Osteocyte (in vitro differentiated cells): Measurements from ENCODE around the gene TMEM255A. TPM values are rescaled to one million over a fixed set of nuclear protein-coding genes. Genes with fewer than 3 reads are reported as not detected.

ENCODE experiments used
- DNase-seq: peaks from one replicate; pipeline ENCODE4 v3.0.0; 2021; ENCODE audit warnings: mixed read lengths; ENCODE audit not compliant: unreplicated experiment; ENCODE audit errors: extremely low spot score
- H3K27ac Mint-ChIP-seq: one replicate; pipeline ENCODE4 v1.8.0; 2021; ENCODE audit warnings: mild to moderate bottlenecking, mixed read lengths; ENCODE audit not compliant: unreplicated experiment
- H3K27me3 Mint-ChIP-seq: one replicate; pipeline ENCODE4 v1.8.0; 2021; ENCODE audit warnings: mixed read lengths; ENCODE audit not compliant: unreplicated experiment
- H3K36me3 Mint-ChIP-seq: one replicate; pipeline ENCODE4 v1.8.0; 2021; ENCODE audit warnings: mixed read lengths; ENCODE audit not compliant: unreplicated experiment
- H3K4me1 Mint-ChIP-seq: one replicate; pipeline ENCODE4 v1.8.0; 2021; ENCODE audit warnings: mixed read lengths; ENCODE audit not compliant: unreplicated experiment
- H3K4me3 Mint-ChIP-seq: one replicate; pipeline ENCODE4 v1.8.0; 2021; ENCODE audit warnings: mild to moderate bottlenecking, moderate library complexity, mixed read lengths; ENCODE audit not compliant: unreplicated experiment
- H3K9me3 Mint-ChIP-seq: one replicate; pipeline ENCODE4 v1.8.0; 2021; ENCODE audit warnings: mixed read lengths; ENCODE audit not compliant: unreplicated experiment
- CTCF ChIP-seq: fragments of 200-600 bp; sonication (generic); IDR thresholded peaks from 2 replicates; pipeline ENCODE4 v1.5.0; 2021; ENCODE audit warnings: antibody characterized with exemption, mild to moderate bottlenecking, moderate library complexity
- total RNA-seq: library from RNA; stranded (reverse); gene quantifications from 2 replicates; pipeline ENCODE4 v1.2.1, GENCODE V29; 2021

The TMEM255A gene
- total RNA-seq, 1 donor from 2014 or later = 0.16 TPM

DNA sequence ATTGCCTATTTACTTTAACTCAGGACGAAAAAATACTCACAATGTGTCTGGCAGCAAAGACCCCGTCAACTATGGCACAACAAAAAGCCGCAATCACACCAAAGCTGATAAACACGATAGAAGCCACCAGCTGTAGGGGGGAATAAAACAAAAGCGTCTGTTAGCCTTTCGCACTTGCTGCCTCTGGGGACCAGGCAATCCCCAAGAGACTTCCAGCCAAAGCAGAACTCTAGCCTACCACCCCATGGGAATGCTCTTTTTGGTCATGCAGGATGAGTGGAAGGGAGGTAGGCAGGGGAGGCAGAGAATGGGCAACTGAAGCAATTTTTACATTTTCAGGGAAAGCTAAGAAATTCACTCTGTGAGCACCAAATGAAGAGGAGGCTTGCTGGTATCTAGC, 20.1 kb downstream of the TMEM255A start:
- H3K4me1 Mint-ChIP-seq = no peaks in the 10 kb centered on the region
- no peak overlapping the region for H3K27ac Mint-ChIP-seq
- peaks cover 5% of the 10 kb centered on the region for H3K9me3 Mint-ChIP-seq
- H3K4me3 Mint-ChIP-seq = no peak overlapping the region
- H3K36me3 Mint-ChIP-seq = no peaks in the 10 kb centered on the region
- DNase-seq = no peak
- TF ChIP-seq CTCF = no peak
- H3K27me3 Mint-ChIP-seq = no peaks in the 10 kb centered on the region

DNA sequence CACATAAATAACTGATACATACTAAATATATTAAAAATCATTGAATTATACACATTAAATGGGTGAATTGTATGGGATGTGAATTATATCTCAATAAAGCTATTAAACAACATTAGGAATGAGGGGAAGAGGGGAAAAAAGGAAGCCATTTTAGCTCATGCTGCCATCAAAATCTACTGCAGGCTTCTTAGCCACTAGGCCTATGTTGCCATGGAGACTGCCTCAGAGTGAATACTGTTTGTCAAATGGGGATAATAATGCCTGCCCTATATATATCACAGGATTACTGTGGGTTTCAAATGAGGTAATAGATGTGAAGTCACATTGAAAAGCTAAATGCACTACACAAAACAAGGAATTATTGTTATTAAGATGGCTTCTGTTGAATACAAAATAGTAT, 21.2 kb downstream of the TMEM255A start:
- no peaks in the 10 kb centered on the region for H3K36me3 Mint-ChIP-seq
- no peaks in the 10 kb centered on the region for H3K4me1 Mint-ChIP-seq
- no peaks in the 10 kb centered on the region for H3K27me3 Mint-ChIP-seq
- H3K27ac Mint-ChIP-seq = no peak overlapping the region
- peaks cover 5% of the 10 kb centered on the region for H3K9me3 Mint-ChIP-seq
- H3K4me3 Mint-ChIP-seq = no peak overlapping the region
- no peak for TF ChIP-seq CTCF
- no peak for DNase-seq

- Mint-ChIP-seq H3K9me3 (peaks cover 5% of the 10 kb centered on the region), H3K36me3 (no peaks in the 10 kb centered on the region), H3K27ac (no peak overlapping the region), H3K4me1 (no peaks in the 10 kb centered on the region), H3K4me3 (no peak overlapping the region), H3K27me3 (no peaks in the 10 kb centered on the region)
- no peak for TF ChIP-seq CTCF
- no peak for DNase-seq
Observed at GRCh38 chrX:120287513-120288112, 23.6 kb downstream of the TMEM255A start.

- H3K4me3 Mint-ChIP-seq = no peak overlapping the region
- no peaks in the 10 kb centered on the region for H3K4me1 Mint-ChIP-seq
- no peaks in the 10 kb centered on the region for H3K27me3 Mint-ChIP-seq
- DNase-seq = no peak
- TF ChIP-seq CTCF = no peak
- H3K27ac Mint-ChIP-seq = no peak overlapping the region
- H3K36me3 Mint-ChIP-seq = no peaks in the 10 kb centered on the region
- peaks cover 5% of the 10 kb centered on the region for H3K9me3 Mint-ChIP-seq
Observed at GRCh38 chrX:120286733-120287512, 24.3 kb downstream of the TMEM255A start.

DNA sequence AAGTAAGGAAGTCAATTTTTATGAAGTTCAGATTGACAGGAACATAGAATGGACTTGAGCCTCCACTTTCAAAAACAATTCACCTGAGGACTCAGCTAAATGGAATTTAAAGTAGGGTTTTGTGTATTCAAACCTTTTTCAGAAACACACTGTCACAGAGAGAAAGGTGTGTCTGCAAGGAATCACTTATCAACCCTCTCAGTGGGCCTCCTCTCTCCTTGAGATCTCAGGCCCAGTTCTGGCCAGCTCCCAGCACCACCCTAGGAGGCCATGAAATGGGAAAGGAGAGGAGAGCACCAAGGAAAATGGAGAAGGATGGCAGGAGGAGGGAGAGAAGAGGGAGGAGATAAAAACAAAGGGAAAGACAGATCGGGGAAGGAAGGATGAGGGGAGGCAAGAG, 28.6 kb downstream of the TMEM255A start:
- peaks cover 9% of the 10 kb centered on the region for H3K9me3 Mint-ChIP-seq
- no peak overlapping the region for H3K4me3 Mint-ChIP-seq
- H3K36me3 Mint-ChIP-seq = no peaks in the 10 kb centered on the region
- no peaks in the 10 kb centered on the region for H3K4me1 Mint-ChIP-seq
- no peak overlapping the region for H3K27ac Mint-ChIP-seq
- DNase-seq = no peak
- no peaks in the 10 kb centered on the region for H3K27me3 Mint-ChIP-seq
- no peak for TF ChIP-seq CTCF
